DOHH2 (cell line): ENCODE data around the gene CAMSAP2.

ENCODE experiments used
- H3F3A ChIP-seq: fragments of 200-600 bp; sonication (generic), shearing (Covaris generic); 2 replicates; pipeline ENCODE4 v1.6.0; 2016; ENCODE audit warnings: antibody characterized with exemption, mild to moderate bottlenecking; ENCODE audit not compliant: control insufficient read depth, insufficient read depth
- H3K27ac ChIP-seq: fragments of 200-600 bp; sonication (generic); 2 replicates; pipeline ENCODE4 v1.5.1; 2014; ENCODE audit warnings: low read depth, mild to moderate bottlenecking, low read length, moderate library complexity
- H3K27me3 ChIP-seq: fragments of 200-600 bp; sonication (generic); 2 replicates; pipeline ENCODE4 v1.6.1; 2014; ENCODE audit warnings: mild to moderate bottlenecking, low read length, mixed read lengths; ENCODE audit not compliant: control insufficient read depth
- H3K36me3 ChIP-seq: fragments of 200-600 bp; sonication (generic); 2 replicates; pipeline ENCODE4 v1.6.1; 2014; ENCODE audit warnings: mild to moderate bottlenecking, low read length, moderate library complexity, mixed read lengths; ENCODE audit not compliant: control insufficient read depth
- H3K4me1 ChIP-seq: fragments of 200-600 bp; sonication (generic); 2 replicates; pipeline ENCODE4 v1.6.1; 2014; ENCODE audit warnings: mild to moderate bottlenecking, low read length, mixed read lengths; ENCODE audit not compliant: control insufficient read depth
- H3K4me2 ChIP-seq: fragments of 200-600 bp; sonication (generic); 2 replicates; pipeline ENCODE4 v1.6.0; 2014; ENCODE audit warnings: mild to moderate bottlenecking, low read length, moderate library complexity
- H3K4me3 ChIP-seq: fragments of 200-600 bp; sonication (generic); 2 replicates; pipeline ENCODE4 v1.5.1; 2014; ENCODE audit warnings: mild to moderate bottlenecking, low read length, mixed read lengths
- H3K79me2 ChIP-seq: fragments of 200-600 bp; sonication (generic); 2 replicates; pipeline ENCODE4 v1.6.1; 2014; ENCODE audit warnings: mild to moderate bottlenecking, low read length, mixed read lengths; ENCODE audit not compliant: control insufficient read depth
- H3K9me2 ChIP-seq: fragments of 200-600 bp; sonication (generic); replicated peaks from 2 replicates; pipeline ENCODE4 v1.6.1; 2014; ENCODE audit warnings: mild to moderate bottlenecking, low read length, mixed read lengths; ENCODE audit not compliant: control insufficient read depth
- H3K9me3 ChIP-seq: fragments of 200-600 bp; sonication (generic); 2 replicates; pipeline ENCODE4 v1.6.1; 2014; ENCODE audit warnings: antibody characterized with exemption, low read length, mixed read lengths; ENCODE audit not compliant: control insufficient read depth, insufficient read depth
- H4K20me1 ChIP-seq: fragments of 200-600 bp; sonication (generic); 2 replicates; pipeline ENCODE4 v1.6.0; 2014; ENCODE audit warnings: low read depth, mild to moderate bottlenecking, antibody characterized with exemption, low read length, moderate library complexity; ENCODE audit not compliant: control insufficient read depth, insufficient read depth
- CTCF ChIP-seq: fragments of 200-600 bp; sonication (generic); IDR thresholded peaks from one replicate; pipeline ENCODE4 v1.5.1; 2014; ENCODE audit warnings: antibody characterized with exemption, mild to moderate bottlenecking, low read depth, low read length; ENCODE audit not compliant: poor library complexity, severe bottlenecking
- EZH2phosphoT487 ChIP-seq: fragments of 200-600 bp; sonication (generic); IDR thresholded peaks from 2 replicates; pipeline ENCODE4 v1.6.1; 2017; ENCODE audit warnings: borderline replicate concordance, mild to moderate bottlenecking, antibody characterized with exemption, low read length, moderate library complexity, mixed read lengths

Gene CAMSAP2

DNA sequence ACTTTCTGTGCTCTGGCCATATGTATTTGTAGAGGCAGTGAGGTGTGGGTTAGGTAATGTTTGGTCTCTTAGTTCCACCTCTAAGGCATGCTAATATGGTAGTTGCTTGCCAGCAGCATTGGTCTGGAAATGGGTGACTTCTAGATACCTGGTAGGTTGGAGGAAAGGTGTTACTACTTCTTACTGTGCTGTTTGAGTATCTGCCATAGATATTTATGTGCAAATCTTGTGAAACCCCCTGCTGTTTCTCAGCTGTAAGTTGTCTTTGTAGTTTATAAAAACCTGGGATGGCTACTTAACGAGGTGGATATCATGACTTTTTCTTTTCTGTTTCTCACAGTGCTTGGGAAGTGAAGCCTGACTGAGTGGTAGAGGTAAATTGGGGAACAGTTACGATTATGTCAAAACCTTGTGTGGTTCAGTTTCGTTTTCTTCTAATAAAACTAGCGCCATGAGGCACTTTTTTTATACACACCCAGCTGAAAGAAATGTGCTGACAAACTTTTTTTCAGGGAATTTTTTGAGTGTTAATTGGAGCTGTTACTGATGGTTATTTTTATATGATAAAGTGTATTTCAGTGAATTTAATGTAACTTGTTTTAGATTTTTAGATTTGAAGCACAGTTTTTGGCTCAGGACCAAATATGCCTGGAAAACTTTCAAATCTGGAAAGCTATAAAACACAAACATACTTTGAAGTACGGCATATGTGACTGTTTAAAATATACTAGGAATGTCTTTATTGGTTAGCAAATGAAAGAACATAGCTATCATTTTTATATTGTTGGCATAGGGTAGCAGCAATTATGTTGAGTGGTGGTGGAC is 42.1 kb downstream of the CAMSAP2 start:
- H3F3A ChIP-seq: no peaks in the 10 kb centered on the region
- no peaks in the 10 kb centered on the region for H3K4me1 ChIP-seq
- TF ChIP-seq EZH2phosphoT487: no peak
- TF ChIP-seq CTCF: no peak
- no peak overlapping the region for H3K27ac ChIP-seq
- H4K20me1 ChIP-seq: no peaks in the 10 kb centered on the region
- H3K9me2 ChIP-seq: no peaks in the 10 kb centered on the region
- H3K9me3 ChIP-seq: no peaks in the 10 kb centered on the region
- no peak overlapping the region for H3K4me2 ChIP-seq
- no peak overlapping the region for H3K4me3 ChIP-seq
- H3K27me3 ChIP-seq: no peaks in the 10 kb centered on the region
- H3K36me3 ChIP-seq: peaks cover 20% of the 10 kb centered on the region
- peaks cover 5% of the 10 kb centered on the region for H3K79me2 ChIP-seq

DNA sequence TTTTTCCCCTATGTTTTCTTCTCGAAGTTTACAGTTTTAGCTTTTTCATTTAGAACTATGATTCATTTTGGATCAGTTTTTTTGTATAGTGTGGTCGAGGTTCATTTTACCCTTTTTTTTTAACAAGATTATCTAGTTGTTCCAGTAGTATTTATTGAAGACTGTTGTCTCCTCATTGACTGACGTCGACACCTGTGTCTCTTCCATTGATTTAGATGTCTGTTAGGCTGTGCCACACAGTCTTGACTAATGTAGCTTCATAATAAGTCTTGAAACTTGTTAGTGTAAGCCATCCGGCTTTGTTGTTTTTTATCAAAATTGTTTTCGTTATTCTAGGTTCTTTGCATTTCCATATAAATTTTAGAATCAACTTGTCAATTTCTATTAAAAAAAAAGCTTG is 45.2 kb downstream of the CAMSAP2 start:
- H4K20me1 ChIP-seq: no peaks in the 10 kb centered on the region
- peaks cover 7% of the 10 kb centered on the region for H3K79me2 ChIP-seq
- H3K36me3 ChIP-seq: peaks cover 24% of the 10 kb centered on the region
- H3K27ac ChIP-seq: no peak overlapping the region
- no peak overlapping the region for H3K4me3 ChIP-seq
- no peaks in the 10 kb centered on the region for H3K4me1 ChIP-seq
- H3K9me2 ChIP-seq: no peaks in the 10 kb centered on the region
- H3K4me2 ChIP-seq: no peak overlapping the region
- no peaks in the 10 kb centered on the region for H3F3A ChIP-seq
- H3K9me3 ChIP-seq: no peaks in the 10 kb centered on the region
- no peak for TF ChIP-seq EZH2phosphoT487
- no peak for TF ChIP-seq CTCF
- H3K27me3 ChIP-seq: no peaks in the 10 kb centered on the region

GRCh38 chr1:200784576-200784975 is 45.9 kb downstream of the CAMSAP2 start:
- H3K27me3 ChIP-seq: no peaks in the 10 kb centered on the region
- no peaks in the 10 kb centered on the region for H3K9me2 ChIP-seq
- H3K27ac ChIP-seq: no peak overlapping the region
- TF ChIP-seq CTCF: no peak
- no peak for TF ChIP-seq EZH2phosphoT487
- no peaks in the 10 kb centered on the region for H3K4me1 ChIP-seq
- peaks cover 21% of the 10 kb centered on the region for H3K36me3 ChIP-seq
- peaks cover 3% of the 10 kb centered on the region; the same call in 1 of the 2 replicates for H3K79me2 ChIP-seq
- H3K9me3 ChIP-seq: no peaks in the 10 kb centered on the region
- no peaks in the 10 kb centered on the region for H3F3A ChIP-seq
- no peaks in the 10 kb centered on the region for H4K20me1 ChIP-seq
- H3K4me2 ChIP-seq: no peak overlapping the region
- no peak overlapping the region for H3K4me3 ChIP-seq
